ENCODE results near the gene EXT2. TPM values are rescaled to one million over a fixed set of nuclear protein-coding genes. Genes with fewer than 3 reads are reported as not detected.

Gene EXT2
- total RNA-seq, 1 donor from 2014 or later: 26.1 TPM

GRCh38 chr11:44247508-44247907 lies 152.0 kb downstream of the EXT2 start:
- no peak for ATAC-seq (ENCODE audit: poor library complexity)
- no peak for DNase-seq
- intact Hi-C loops (cut with DNase I): no loop called here

DNA sequence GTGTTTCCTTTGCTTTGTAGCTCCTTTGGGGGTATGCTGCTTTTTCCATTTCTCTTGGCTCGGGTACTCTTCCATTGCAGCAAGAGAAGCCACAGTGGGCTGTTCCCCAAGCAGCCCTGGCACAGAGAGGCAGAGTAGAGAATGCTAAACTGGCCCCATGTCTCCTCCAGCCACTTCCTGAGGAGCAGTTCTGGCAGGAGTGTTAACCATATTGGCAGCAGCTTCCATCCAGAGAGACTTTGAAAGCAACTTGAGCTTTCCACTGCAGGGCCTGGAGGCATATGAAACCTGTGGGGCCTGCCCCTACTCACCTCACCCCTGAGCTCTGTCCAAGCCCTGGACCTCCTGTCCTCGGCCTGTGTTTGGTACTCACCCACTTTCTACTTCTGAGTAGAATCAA lies 152.6 kb downstream of the EXT2 start:
- ATAC-seq (ENCODE audit: poor library complexity) (peak; percentile 44), DNase-seq (no peak)
- intact Hi-C loops (cut with DNase I): no loop called here

DNA sequence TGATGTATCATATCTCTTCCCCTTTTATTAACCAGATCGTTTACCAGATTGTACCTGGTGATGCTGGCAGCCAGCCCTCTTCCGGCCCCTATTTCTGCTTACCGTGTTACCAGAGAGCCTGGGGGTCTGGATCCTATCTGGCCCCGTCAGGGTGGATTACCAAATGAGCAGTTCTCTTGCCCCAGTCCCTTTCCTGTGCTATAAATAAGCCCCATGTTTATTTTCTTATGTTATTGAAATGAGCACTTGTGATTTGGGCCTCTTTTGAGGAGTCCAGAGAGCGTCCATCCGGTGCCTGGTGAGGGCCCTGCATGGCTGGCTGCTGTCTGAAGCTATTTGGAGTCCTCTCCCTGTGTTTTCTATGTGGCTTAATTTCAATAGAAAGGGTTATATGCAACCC lies 154.9 kb downstream of the EXT2 start:
- ATAC-seq (ENCODE audit: poor library complexity) (no peak), DNase-seq (no peak)
- intact Hi-C loops (cut with DNase I): no loop called here

DNA sequence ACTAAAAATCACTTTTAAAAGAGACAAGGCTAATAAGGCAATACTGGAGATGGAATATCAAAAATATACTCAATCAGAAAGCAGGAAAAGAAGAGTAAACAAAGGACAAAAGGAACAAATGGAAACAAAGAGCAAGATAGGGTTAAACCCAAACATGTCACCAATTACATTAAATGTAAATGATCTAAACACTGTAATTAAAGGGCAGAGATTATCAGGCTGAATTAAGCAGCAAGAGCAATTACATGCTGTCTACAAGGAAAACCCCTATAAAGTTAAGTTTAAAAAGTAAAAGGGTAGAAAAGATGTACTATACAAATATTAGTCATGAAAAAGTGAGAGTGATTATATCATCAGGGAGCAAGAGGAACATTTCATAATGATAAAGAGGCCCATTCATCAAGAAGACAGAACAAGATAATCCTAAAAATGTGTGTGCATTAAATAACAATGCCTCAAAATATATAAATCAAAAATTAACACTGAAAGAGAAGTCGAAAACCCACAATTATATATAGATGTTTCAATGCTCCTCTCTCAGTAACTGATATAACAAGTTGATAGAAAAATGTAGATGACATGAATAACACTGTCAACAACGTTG lies 157.6 kb downstream of the EXT2 start:
- intact Hi-C loops (cut with DNase I): no loop called here
- DNase-seq: no peak
- no peak for ATAC-seq (ENCODE audit: poor library complexity)

DNA sequence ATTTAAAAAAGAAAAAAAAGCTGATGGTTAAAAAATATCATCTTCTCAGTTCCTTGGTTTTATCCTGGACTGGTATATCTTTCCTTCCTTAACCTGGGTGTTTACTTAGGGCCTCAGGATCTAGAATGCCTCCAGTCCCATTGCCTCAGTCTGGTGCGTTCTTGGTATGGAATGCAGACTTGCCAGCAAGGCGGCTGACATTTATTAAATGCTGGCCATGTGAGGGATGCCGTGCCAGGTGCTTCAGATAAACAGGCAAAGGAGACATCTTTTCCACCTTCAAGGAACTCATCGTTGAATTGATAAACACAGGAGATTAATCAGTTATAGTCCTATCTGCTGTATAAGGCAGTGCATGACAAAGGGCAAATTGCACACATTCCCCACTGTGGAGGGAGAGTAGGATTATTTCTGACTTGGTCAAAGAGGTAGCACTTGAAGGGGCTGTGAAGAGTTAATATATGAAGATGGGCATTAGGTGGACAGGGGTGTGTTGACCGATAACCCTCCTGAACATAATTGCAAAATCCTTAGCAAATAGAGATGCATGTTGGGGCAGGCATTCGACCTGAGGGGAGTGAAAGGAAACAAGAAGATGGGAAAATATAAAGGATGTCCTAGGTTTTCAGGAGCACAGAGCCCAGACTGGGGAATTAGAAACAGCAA lies 160.1 kb downstream of the EXT2 start:
- DNase-seq: no peak
- ATAC-seq (ENCODE audit: poor library complexity): no peak
- intact Hi-C loops (cut with DNase I): no loop called here

- DNase-seq (no peak), ATAC-seq (ENCODE audit: poor library complexity) (peak; percentile 78)
- intact Hi-C loops (cut with DNase I): no loop called here
These were observed 161.3 kb downstream of the EXT2 start for GRCh38 chr11:44256673-44257291.

- intact Hi-C loops (cut with DNase I): no loop called here
- DNase-seq (no peak), ATAC-seq (ENCODE audit: poor library complexity) (no peak)
These were observed 162.1 kb downstream of the EXT2 start for GRCh38 chr11:44257338-44258189.

DNA sequence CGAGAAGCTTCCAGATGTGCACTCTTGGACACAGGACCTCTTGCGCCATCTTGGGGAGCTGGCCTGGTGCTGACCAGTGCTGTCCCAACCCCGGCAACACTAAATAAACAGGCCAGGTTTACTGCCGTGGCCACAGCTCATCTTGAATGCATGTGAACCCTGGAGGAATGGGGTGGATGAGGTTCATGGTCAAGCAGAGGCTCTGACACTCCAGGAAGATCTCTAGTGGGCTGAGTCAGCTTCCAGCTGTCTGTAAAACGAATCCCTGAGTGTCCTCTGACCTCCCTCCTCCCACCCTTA lies 162.7 kb downstream of the EXT2 start:
- ATAC-seq (ENCODE audit: poor library complexity) (no peak), DNase-seq (no peak)
- intact Hi-C loops (cut with DNase I): no loop called here

DNA sequence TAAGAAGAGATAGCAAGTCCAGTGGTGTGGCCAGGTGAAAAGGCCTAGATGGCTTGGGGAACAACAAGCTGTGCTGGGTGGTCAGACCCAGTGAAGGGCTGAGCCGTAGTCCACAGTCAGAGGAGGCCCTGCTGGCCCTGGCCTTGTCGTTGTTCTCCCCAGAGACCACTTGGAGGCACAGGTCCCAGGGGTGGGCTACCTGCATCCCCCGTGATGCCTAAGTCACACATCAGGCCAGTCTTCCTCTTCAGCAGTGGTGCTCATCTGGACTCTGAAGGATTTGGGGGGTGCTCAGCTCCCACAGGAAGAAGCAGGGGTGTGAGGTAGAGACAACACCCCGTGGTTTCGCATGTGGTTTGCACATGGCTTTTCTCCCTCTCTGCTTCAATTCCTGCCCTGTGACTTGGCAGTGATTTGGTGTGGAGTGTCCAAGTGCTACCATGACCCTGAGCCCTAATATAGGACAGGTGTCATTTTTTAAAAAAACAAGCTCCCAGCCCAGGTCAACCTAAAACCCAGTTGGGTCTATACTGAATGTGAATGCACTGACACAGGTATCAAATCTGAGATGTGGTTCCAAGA lies 163.5 kb downstream of the EXT2 start:
- ATAC-seq (ENCODE audit: poor library complexity) (no peak), DNase-seq (no peak)
- intact Hi-C loops (cut with DNase I): no loop called here

DNA sequence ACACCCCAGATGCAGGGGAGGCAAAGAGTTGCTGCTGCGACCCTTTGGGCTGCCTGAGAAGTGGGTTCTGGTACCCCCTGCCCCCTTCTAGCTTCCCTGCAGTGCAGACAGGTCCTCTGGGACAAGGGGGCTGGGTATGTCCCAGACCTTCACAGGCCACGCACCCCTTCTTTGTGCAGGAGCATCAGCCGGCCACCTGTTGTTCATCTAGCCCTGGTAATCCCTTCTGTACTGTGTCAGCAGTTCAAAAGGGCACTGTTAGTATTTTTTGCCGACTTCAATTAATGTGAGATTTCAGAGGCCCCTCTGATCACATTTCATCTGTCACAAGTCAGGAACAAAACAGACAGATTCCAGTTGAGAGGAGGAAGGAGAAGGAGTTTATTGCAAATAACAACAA lies 164.6 kb downstream of the EXT2 start:
- no peak for DNase-seq
- no peak for ATAC-seq (ENCODE audit: poor library complexity)
- intact Hi-C loops (cut with DNase I): no loop called here

- DNase-seq (no peak), ATAC-seq (ENCODE audit: poor library complexity) (no peak)
- intact Hi-C loops (cut with DNase I): no loop called here
These were observed 166.5 kb downstream of the EXT2 start for GRCh38 chr11:44261800-44262591.

GRCh38 chr11:44263738-44264437 lies 168.4 kb downstream of the EXT2 start:
- ATAC-seq (ENCODE audit: poor library complexity): no peak
- intact Hi-C loops (cut with DNase I): no loop called here
- DNase-seq: no peak

- DNase-seq: no peak
- intact Hi-C loops (cut with DNase I): no loop called here
These were observed 168.9 kb downstream of the EXT2 start for GRCh38 chr11:44264438-44264749.

GRCh38 chr11:44264761-44265160 lies 169.3 kb downstream of the EXT2 start:
- intact Hi-C loops (cut with DNase I): no loop called here
- ATAC-seq (ENCODE audit: poor library complexity) (no peak), DNase-seq (no peak)

More at GRCh38 chr11:44264438-44264749, 168.9 kb downstream of the EXT2 start:
- no peak for ATAC-seq (ENCODE audit: poor library complexity)

DNA sequence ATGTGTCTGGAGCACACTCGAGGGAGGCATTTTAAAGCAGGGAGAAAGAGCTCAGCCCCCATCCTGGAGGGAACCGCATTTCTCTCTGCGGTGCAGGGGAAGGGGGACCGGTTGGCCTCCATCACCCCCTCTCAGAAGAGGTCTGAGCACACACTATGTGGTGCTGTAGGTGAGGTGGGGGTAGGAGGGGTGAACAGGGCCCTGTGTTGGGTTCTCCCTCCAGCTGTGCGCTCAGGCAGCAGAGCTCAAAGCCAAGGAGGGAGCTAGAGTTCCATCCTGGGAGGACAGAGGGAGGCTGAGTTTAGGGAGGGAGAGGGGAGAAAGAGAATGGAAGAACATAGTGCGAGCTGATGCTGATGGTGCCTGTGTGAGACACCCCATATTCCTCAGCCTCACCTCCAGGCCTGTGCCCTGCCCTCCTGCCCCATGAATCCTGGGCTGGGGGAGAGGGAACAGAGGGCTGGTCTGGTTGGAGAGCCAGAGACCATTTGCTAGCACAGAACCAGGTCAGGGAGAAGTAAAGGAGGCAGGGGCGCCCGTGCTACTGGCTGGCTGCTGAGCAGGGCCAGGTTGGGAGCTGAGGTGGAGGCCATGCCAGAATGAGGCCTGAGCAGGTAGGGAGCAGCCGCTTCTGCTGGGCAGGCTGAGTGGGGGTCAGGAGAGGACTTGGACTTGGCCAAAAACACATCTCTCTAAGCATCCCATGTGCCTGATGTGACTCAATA lies 170.7 kb downstream of the EXT2 start:
- DNase-seq (no peak), ATAC-seq (ENCODE audit: poor library complexity) (no peak)
- intact Hi-C loops (cut with DNase I): no loop called here

DNA sequence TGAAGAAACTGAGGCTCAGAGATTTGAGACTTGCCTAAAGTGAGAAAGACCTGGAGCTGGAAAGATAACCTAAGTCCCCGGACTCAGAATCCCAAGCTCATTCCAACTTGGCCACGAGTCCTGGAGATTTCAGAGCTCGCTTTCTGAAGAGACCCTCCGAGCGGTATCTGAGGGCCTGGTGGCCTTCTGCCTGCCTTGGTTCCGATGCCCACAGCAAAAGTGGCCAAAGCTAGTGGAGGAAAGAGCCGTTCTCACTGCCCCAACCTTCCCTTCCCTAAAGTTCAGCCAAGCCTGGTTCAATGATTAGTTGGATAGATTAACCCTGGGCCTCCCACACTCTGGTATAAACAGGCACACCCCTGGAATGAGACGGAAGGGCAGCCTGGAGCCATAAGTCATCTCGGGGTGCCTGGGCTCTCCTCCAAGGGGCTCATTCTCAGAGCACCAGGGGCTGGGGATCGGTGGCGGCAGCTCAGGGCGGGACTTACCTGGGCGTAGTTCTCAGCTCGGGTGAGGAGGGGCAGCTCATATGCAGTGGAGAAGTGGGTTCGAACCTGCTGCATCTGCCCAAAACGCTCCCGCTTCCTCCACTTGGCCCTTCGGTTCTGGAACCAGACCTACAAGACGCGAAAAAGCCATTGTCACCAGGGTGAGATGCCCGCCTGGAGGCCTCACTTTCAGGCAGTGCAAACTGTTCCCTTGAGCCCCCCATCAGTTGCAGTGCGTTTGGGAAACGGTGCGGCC lies 171.7 kb downstream of the EXT2 start:
- ATAC-seq (ENCODE audit: poor library complexity) (no peak), DNase-seq (no peak)
- intact Hi-C loops (cut with DNase I): no loop called here

Measured in Right ventricle myocardium superior (tissue), 1 donor.